ENCODE results near the gene CNPY3. TPM values are rescaled to one million over a fixed set of nuclear protein-coding genes. Genes with fewer than 3 reads are reported as not detected.
"Not testable (repeated sequence)": the region's sequence is repeated elsewhere in the genome, so short reads cannot be mapped to it uniquely, and the experiment has no call there.

CNPY3 gene
- total RNA-seq, result 10 to 100 TPM; 10.3 to 24.4 (median 21.0) TPM

DNA sequence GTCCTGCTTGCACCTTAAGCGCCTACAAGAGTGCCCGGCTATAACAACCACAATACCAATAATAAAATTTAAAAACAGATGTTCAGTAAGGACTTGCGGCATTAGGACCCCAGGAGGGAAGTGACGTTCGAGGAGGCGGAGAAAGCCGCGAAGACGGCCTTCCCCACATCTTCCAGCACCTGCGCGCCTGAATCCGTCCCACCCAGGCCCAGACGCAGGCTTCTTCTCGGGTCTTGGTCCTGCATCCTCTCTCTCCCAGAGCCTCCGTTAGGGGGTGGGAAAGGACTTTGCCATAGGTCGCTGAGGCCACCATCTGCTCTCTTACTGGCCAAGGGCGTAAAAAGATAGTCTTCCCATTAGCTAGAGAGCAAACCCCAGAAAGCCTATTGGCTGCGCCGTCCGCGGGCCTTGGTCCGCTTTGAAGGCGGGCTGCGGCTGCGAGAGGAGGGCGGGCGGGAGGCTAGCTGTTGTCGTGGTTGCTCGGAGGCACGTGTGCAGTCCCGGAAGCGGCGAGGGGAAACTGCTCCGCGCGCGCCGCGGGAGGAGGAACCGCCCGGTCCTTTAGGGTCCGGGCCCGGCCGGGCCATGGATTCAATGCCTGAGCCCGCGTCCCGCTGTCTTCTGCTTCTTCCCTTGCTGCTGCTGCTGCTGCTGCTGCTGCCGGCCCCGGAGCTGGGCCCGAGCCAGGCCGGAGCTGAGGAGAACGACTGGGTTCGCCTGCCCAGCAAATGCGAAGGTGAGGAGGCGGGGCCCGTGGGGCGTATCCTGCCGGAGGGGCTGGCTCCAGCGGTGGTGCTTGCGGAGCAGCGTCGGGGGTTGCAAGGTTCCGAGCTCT, at the start of gene CNPY3:
TSS of gene CNPY3 (plus strand) at position 495 of the 835 bp plus-strand sequence. CDS start at position 586, 91 bp downstream.
- peak; percentile 64 to 82 (median 78) for TF ChIP-seq POLR2AphosphoS5 (IDR thresholded peaks at IDR 0.05)
- peak in 1 of 5 experiments; percentile 17 for TF ChIP-seq CTCF (IDR thresholded peaks at IDR 0.05)
- TF ChIP-seq EP300 (IDR thresholded peaks at IDR 0.05; ENCODE audit: low read depth), result no peak
- TF ChIP-seq POLR2A (IDR thresholded peaks at IDR 0.05), result peak; percentile 86
- Histone ChIP-seq H3K9me3 (no peaks in the 10 kb centered on the region), H3K4me3 (peak within 1 kb of the TSS; percentile 53 to 69 (median 63)), H3K4me1 (peaks cover 16 to 45% (median 22%) of the 10 kb centered on the region in 4 donors), H3K27me3 (peaks cover 3% of the 10 kb centered on the region), H3K36me3 (peaks cover 0 to under 1% (median 0%) of the 10 kb centered on the region in 4 donors), H3K27ac (peak within 1 kb of the TSS; percentile 90 to 94 (median 90))
- DNase-seq, result peak; percentile 96
- in situ Hi-C loops (cut with MboI; ENCODE audit: low pct_ligation_motif_present in 1 of 4, low pct_unique_long_range_greater_than_20kb in 1 of 4, low sequenced_read_pairs in 3 of 4) (no loop called here), intact Hi-C loops (cut with DNase I; ENCODE audit: low total_unique reads) (loop anchor here (1.0 kb wide), 1 partner anchor 55 kb away; the partner anchor contains the start of gene PPP2R5D)
- 0 to 1% methylated on average over 9 to 60 of the region's 63 CpGs for WGBS, 2 donors (ENCODE audit: low coverage in 1 of 2)

DNA sequence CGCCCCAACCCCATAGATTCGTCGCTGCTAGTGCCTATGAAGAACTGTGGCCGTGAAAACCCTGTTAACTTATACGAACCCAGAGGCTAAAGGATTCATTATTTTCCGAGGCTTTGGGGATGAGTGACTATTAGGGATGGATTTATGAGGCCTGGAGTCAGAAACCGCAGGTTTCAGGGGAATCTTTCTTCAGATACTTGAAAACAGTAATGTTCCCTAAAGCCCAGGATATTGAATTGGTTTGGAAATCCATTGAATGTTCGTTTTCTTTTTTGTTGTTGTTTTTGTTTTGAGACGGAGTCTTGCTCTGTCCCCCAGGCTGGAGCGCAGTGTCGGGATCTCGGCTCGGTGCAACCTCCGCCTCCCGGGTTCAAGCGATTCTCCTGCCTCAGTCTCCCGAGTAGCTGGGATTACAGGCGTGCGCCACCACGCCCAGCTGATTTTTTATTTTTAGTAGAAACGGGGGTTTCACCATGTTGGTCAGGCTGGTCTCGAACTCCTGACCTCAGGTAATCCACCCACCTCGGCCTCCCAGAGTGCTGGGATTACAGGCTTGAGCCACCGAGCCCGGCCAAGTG, 49.0 kb upstream of the CNPY3 start:
- 5 to 8% methylated on average over 7 to 25 of the region's 25 CpGs for WGBS, 2 donors (ENCODE audit: low coverage in 1 of 2)
- H3K27me3 ChIP-seq; DNase-seq; H3K9me3 ChIP-seq; intact Hi-C loops (cut with DNase I; ENCODE audit: low total_unique reads): not testable (repeated sequence)
- H3K36me3 ChIP-seq, result peaks cover 0 to 26% (median 11%) of the 10 kb centered on the region in 4 donors
- in situ Hi-C loops (cut with MboI; ENCODE audit: low pct_ligation_motif_present in 1 of 4, low pct_unique_long_range_greater_than_20kb in 1 of 4, low sequenced_read_pairs in 3 of 4), result loop anchor here in 1 of 4 donors (25.0 kb wide), 1 partner anchor 143 kb away; the partner anchor contains the start of gene TBCC
- peaks cover 7 to 26% (median 16%) of the 10 kb centered on the region in 4 donors for H3K4me1 ChIP-seq
- H3K27ac ChIP-seq, result peak overlapping the region; percentile 86 to 95 (median 91)
- peak overlapping the region; percentile 33 to 53 (median 48) for H3K4me3 ChIP-seq

DNA sequence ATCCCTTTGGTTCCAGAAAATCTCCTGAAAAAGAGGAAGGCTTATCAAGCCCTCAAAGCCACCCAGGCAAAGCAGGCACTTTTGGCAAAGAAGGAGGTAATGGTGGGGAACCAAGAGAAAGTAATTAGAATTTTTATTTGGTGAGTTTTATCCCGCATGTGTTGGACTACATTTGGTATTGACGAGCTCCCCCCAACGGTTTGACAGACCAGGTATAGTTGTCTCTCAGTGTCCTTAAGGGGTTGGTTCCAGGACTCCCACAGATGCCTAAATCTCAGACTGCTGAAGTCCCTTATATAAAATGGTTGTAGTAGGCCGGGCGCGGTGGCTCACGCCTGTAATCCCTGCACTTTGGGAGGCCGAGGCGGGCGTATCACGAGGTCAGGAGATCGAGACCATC, 48.4 kb upstream of the CNPY3 start:
- Histone ChIP-seq H3K4me1 (peaks cover 7 to 26% (median 16%) of the 10 kb centered on the region in 4 donors), H3K36me3 (peaks cover 0 to 31% (median 14%) of the 10 kb centered on the region in 4 donors), H3K4me3 (peak overlapping the region in 3 of 4 donors; percentile 45 to 53 (median 52)), H3K27ac (peak overlapping the region; percentile 86 to 95 (median 91))
- H3K9me3 ChIP-seq; DNase-seq; intact Hi-C loops (cut with DNase I; ENCODE audit: low total_unique reads); H3K27me3 ChIP-seq: not testable (repeated sequence)
- in situ Hi-C loops (cut with MboI; ENCODE audit: low pct_ligation_motif_present in 1 of 4, low pct_unique_long_range_greater_than_20kb in 1 of 4, low sequenced_read_pairs in 3 of 4), result loop anchor here in 1 of 4 donors (25.0 kb wide), 1 partner anchor 144 kb away; the partner anchor contains the start of gene TBCC
- 74% methylated on average over 12 of the region's 12 CpGs; no CpG with 5 or more reads in 1 of the 2 donors for WGBS, 2 donors (ENCODE audit: low coverage in 1 of 2)

DNA sequence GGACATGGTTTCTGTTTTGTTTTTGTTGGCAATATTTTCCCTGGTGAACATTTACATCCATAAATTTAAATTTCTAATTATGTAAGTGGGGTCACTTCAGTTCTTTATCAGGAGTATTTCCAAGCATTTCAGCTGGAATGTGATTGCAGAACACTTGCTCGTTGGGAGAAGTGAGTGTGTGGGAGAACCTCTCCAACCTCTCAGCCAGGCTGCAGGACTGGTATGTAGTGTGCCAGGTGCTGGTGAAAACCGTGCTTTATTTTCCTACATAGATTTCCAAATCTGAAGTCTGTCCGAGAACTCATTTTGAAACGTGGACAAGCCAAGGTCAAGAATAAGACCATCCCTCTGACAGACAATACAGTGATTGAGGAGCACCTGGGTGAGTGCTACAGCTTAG, 43.6 kb upstream of the CNPY3 start:
- DNase-seq, result no peak
- H3K4me1 ChIP-seq, result peaks cover 9 to 20% (median 12%) of the 10 kb centered on the region in 4 donors
- TF ChIP-seq EP300 (IDR thresholded peaks at IDR 0.05; ENCODE audit: low read depth), result no peak
- no peak for TF ChIP-seq POLR2A (IDR thresholded peaks at IDR 0.05)
- no peak for TF ChIP-seq POLR2AphosphoS5 (IDR thresholded peaks at IDR 0.05)
- TF ChIP-seq CTCF (IDR thresholded peaks at IDR 0.05), result no peak
- no peaks in the 10 kb centered on the region for H3K9me3 ChIP-seq
- in situ Hi-C loops (cut with MboI; ENCODE audit: low pct_ligation_motif_present in 1 of 4, low pct_unique_long_range_greater_than_20kb in 1 of 4, low sequenced_read_pairs in 3 of 4) (loop anchor here in 1 of 4 donors (25.0 kb wide), 1 partner anchor 148 kb away; the partner anchor contains the start of gene TBCC), intact Hi-C loops (cut with DNase I; ENCODE audit: low total_unique reads) (no loop called here)
- no peak overlapping the region for H3K4me3 ChIP-seq
- peaks cover 0 to 35% (median 16%) of the 10 kb centered on the region in 4 donors for H3K36me3 ChIP-seq
- H3K27ac ChIP-seq, result no peak overlapping the region
- WGBS, 2 donors (ENCODE audit: low coverage in 1 of 2), result 55 to 80% methylated on average over 2 to 4 of the region's 4 CpGs
- H3K27me3 ChIP-seq, result no peaks in the 10 kb centered on the region

DNA sequence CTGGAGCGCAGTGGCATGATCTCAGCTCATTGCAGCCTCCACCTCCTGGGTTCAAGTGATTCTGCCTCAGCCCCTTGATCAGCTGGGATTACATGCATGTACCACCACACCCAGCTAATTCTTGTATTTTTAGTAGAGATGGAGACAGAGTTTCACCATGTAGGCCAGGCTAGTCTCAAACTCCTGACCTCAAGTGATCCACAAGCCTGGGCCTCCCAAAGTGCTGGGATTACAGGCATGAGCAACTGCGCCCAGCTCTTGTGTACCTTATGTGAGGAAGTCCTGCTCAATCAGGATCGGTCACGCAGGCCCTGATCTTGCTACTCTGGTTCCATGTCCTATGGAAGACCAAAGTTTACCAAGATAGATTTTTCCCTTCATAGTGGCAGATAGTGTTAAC, 41.1 kb upstream of the CNPY3 start:
- DNase-seq; H3K27me3 ChIP-seq; H3K9me3 ChIP-seq; intact Hi-C loops (cut with DNase I; ENCODE audit: low total_unique reads); H3K27ac ChIP-seq; H3K4me3 ChIP-seq: not testable (repeated sequence)
- peaks cover 7 to 14% (median 8%) of the 10 kb centered on the region in 4 donors for H3K4me1 ChIP-seq
- in situ Hi-C loops (cut with MboI; ENCODE audit: low pct_ligation_motif_present in 1 of 4, low pct_unique_long_range_greater_than_20kb in 1 of 4, low sequenced_read_pairs in 3 of 4), result loop anchor here in 1 of 4 donors (25.0 kb wide), 1 partner anchor 151 kb away; the partner anchor contains the start of gene TBCC
- 99% methylated on average over 4 of the region's 4 CpGs; no CpG with 5 or more reads in 1 of the 2 donors for WGBS, 2 donors (ENCODE audit: low coverage in 1 of 2)
- peaks cover 0 to 30% (median 14%) of the 10 kb centered on the region in 4 donors for H3K36me3 ChIP-seq

Measured in transverse colon (tissue), 4 donors.